Gastrocnemius medialis (tissue), 4 donors: ENCODE measurements around the gene ANKMY1. TPM values are rescaled to one million over a fixed set of nuclear protein-coding genes. Genes with fewer than 3 reads are reported as not detected.

Source experiments
- ATAC-seq, 2 donors: fragments of 150-250 bp; one replicate each; pipeline ENCODE4 v1.9.1; 2016
- DNase-seq, 2 donors: peaks; one replicate each; pipeline ENCODE4 v3.0.0-alpha.2; 2019
- H3K27ac ChIP-seq, 4 donors: fragments of 200-600 bp; sonication (generic); 1 replicate in 1 of 4; 2 replicates in 3 of 4; pipeline ENCODE4 v1.5.1; 2016 to 2018; ENCODE audit warnings: mild to moderate bottlenecking in 2 of 4, moderate library complexity in 1 of 4
- H3K27me3 ChIP-seq, 3 donors: fragments of 200-600 bp; sonication (generic) in 2 of 3; 1 replicate in 1 of 3; 2 replicates in 2 of 3; pipeline versions ENCODE4 v1.5.1 to v1.6.0; 2016 to 2019; ENCODE audit warnings: mild to moderate bottlenecking in 1 of 3, moderate library complexity in 1 of 3
- H3K36me3 ChIP-seq, 2 donors: fragments of 200-600 bp; sonication (generic) in 1 of 2; one replicate each; pipeline ENCODE4 v1.5.1; 2017 to 2018
- H3K4me1 ChIP-seq, 2 donors: fragments of 200-600 bp; sonication (generic) in 1 of 2; one replicate each; pipeline ENCODE4 v1.5.1; 2016 to 2017; ENCODE audit warnings: mild to moderate bottlenecking in 2 of 2
- H3K4me3 ChIP-seq, 4 donors: fragments of 200-600 bp; sonication (generic) in 3 of 4; 1 replicate in 1 of 4; 2 replicates in 3 of 4; pipeline ENCODE4 v1.5.1; 2016 to 2019; ENCODE audit warnings: mild to moderate bottlenecking in 2 of 4
- H3K9me3 ChIP-seq, 3 donors: fragments of 200-600 bp; sonication (generic) in 2 of 3; 1 replicate in 1 of 3; 2 replicates in 2 of 3; pipeline ENCODE4 v1.5.1; 2016 to 2019
- POLR2A ChIP-seq, 2 donors: fragments of 450-650 bp; IDR thresholded peaks; one replicate each; pipeline ENCODE4 v1.6.1; 2017; ENCODE audit warnings: antibody characterized with exemption in 2 of 2, mild to moderate bottlenecking in 2 of 2, moderate library complexity in 2 of 2
- in situ Hi-C, 4 donors: fragments of 200-750 bp; cut with MboI; loops; one replicate each; pipeline versions ENCODE4 v1.15.0 to v1.8.0; 2017; ENCODE audit warnings: low sequenced_read_pairs in 4 of 4
- intact Hi-C: fragments of 100-400 bp; cut with DNase I; formaldehyde crosslinking; loops from one replicate; pipeline ENCODE4 v1.15.1; 2023; ENCODE audit warnings: low total_unique reads
- microRNA counts, 2 donors: library from miRNA; unstranded; fragments of <30 nt; microRNA quantifications; one replicate each; lab custom pipeline; 2016
- microRNA-seq, 2 donors: library from miRNA; unstranded; fragments of <30 nt; microRNA quantifications; one replicate each; pipeline ENCODE4, GENCODE V29; 2016; ENCODE audit warnings: borderline replicate concordance in 2 of 2
- total RNA-seq, 4 donors: library from RNA; depleted of rRNA; stranded (reverse); fragments of >200 nt; gene quantifications; one replicate each; pipeline versions ENCODE4 v1.1.0 to v1.2.3, GENCODE V29; 2016
- TF ChIP-seq, protein P1 (sequence below), 5 experiments: fragments of 450-650 bp in 3 of 5; fragments of 200-600 bp in 2 of 5; sonication (generic) in 2 of 5; IDR thresholded peaks in 4 of 5; conservative IDR thresholded peaks in 1 of 5; 1 replicate in 4 of 5; 2 replicates in 1 of 5; pipeline ENCODE4 v1.5.1; 2016 to 2019; ENCODE audit warnings: antibody characterized with exemption in 5 of 5, mild to moderate bottlenecking in 3 of 5, moderate library complexity in 3 of 5

The ANKMY1 gene
- total RNA-seq, 4 donors from 2014 or later = 3.3 to 9.0 (median 5.6) TPM

DNA sequence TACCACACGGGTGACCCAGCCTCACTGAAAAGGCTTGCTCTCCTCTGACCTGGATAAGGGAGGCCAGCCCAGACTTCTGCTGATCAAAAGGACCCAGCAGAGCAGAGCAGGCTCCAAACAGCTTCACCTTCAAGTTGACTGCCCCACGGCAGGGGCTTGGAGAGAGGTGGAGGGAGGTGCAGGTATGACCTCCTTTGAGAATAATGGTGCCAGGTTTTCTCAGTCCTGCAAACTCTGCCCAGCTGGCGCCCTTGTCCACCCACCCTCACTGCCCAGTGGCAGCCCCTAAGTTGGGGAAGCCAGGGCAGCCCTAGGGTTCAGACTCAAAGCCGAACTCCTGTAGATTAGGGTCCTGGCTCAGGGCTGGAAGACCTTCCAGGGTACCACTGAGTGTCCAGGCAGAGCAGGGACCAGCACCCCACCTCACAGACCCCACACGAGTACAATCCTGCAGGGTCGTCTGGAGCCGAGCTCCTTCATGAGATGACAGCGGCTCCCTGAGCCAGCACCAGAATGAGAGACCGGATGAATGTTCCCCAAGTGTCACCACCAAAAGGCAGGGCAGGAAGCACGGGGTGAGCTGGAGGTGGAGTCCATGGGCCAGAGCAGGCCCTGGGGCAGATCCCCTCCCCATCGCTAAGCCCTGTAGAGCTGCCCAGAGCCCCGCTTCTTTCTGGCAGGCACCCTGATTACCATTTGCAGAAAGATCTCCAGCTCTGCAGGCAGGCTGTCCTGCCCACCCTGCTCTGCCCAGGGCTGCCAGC is 125.9 kb downstream of the ANKMY1 start:
- TF ChIP-seq, protein P1, sequence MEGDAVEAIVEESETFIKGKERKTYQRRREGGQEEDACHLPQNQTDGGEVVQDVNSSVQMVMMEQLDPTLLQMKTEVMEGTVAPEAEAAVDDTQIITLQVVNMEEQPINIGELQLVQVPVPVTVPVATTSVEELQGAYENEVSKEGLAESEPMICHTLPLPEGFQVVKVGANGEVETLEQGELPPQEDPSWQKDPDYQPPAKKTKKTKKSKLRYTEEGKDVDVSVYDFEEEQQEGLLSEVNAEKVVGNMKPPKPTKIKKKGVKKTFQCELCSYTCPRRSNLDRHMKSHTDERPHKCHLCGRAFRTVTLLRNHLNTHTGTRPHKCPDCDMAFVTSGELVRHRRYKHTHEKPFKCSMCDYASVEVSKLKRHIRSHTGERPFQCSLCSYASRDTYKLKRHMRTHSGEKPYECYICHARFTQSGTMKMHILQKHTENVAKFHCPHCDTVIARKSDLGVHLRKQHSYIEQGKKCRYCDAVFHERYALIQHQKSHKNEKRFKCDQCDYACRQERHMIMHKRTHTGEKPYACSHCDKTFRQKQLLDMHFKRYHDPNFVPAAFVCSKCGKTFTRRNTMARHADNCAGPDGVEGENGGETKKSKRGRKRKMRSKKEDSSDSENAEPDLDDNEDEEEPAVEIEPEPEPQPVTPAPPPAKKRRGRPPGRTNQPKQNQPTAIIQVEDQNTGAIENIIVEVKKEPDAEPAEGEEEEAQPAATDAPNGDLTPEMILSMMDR (IDR thresholded peaks at IDR 0.05 in 4 of 5, conservative IDR thresholded peaks at IDR 0.05 in 1 of 5) = no peak
- TF ChIP-seq POLR2A (IDR thresholded peaks at IDR 0.05) = no peak

DNA sequence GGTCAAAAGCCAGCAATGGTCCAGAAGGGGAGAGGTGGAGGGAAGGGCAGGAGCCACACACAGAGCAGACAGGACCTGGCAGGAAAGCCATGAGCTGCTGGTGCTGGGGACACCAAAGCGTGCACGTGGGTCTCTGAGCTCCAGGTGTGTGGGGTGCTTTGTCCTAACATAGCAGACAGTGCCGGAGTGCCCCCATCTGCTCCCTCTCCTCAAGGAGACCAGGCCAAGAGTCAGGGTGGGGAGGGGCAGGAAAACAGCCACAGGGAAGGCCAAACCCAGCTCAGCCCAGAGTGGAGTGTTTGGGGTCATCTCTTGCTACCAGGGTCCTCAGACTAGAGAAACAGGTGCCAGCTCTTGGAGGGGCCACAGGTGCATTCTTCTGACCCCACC is 126.5 kb downstream of the ANKMY1 start:
- in situ Hi-C loops = loop anchor here in 1 of 4 donors (25.0 kb wide), 1 partner anchor 194 kb away; no protein-coding TSS in a partner anchor
- Histone ChIP-seq H3K36me3 (no peaks in the 10 kb centered on the region), H3K4me1 (peaks cover 4 to 6% of the 10 kb centered on the region in 2 donors), H3K9me3 (no peaks in the 10 kb centered on the region), H3K4me3 (no peak overlapping the region), H3K27me3 (no peaks in the 10 kb centered on the region), H3K27ac (no peak overlapping the region)
- DNase-seq (peak in 1 of 2 donors; percentile 6), ATAC-seq (no peak)
- TF ChIP-seq, protein P1 (IDR thresholded peaks at IDR 0.05 in 4 of 5, conservative IDR thresholded peaks at IDR 0.05 in 1 of 5) = no peak
- TF ChIP-seq POLR2A (IDR thresholded peaks at IDR 0.05) = no peak
- intact Hi-C loops = loop anchor here (10.0 kb wide), 1 partner anchor 296 kb away; the partner anchor contains the start of gene COPS9

More for the DNA sequence above, 125.9 kb downstream of the ANKMY1 start:
- H3K9me3 ChIP-seq = no peaks in the 10 kb centered on the region
- in situ Hi-C loops (loop anchor here in 1 of 4 donors (25.0 kb wide), 1 partner anchor 195 kb away; no protein-coding TSS in a partner anchor), intact Hi-C loops (loop anchor here (10.0 kb wide), 1 partner anchor 297 kb away; the partner anchor contains the start of gene COPS9)
- no peak overlapping the region for H3K27ac ChIP-seq
- no peak overlapping the region for H3K4me3 ChIP-seq
- DNase-seq = peak in 1 of 2 donors; percentile 6
- H3K4me1 ChIP-seq = peaks cover 10% of the 10 kb centered on the region in 2 donors
- no peaks in the 10 kb centered on the region for H3K36me3 ChIP-seq
- ATAC-seq = no peak
- no peaks in the 10 kb centered on the region for H3K27me3 ChIP-seq

DNA sequence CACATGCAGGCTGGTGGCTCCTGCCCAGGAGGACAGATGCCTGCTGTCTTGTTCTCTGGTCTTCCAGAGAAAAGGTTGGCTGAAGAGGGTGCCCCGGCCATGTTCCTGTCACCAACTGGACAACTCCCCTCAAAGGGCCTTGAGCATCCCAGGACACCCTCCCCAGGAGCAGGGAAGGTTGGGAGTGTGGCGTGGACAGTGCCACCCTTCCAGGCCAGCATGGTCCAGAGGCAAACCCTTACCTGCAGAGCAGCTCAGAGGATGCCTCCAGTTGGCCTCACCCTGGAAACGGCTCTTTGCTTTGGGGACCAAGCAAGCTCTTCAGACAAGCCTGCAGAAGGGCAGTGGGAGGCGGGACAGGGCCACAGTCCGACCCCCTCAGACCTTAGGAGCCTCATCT is 127.2 kb downstream of the ANKMY1 start:
- intact Hi-C loops (loop anchor here (10.0 kb wide), 1 partner anchor 296 kb away; the partner anchor contains the start of gene COPS9), in situ Hi-C loops (loop anchor here in 1 of 4 donors (25.0 kb wide), 1 partner anchor 193 kb away; no protein-coding TSS in a partner anchor)
- TF ChIP-seq, protein P1 (IDR thresholded peaks at IDR 0.05 in 4 of 5, conservative IDR thresholded peaks at IDR 0.05 in 1 of 5) = no peak
- TF ChIP-seq POLR2A (IDR thresholded peaks at IDR 0.05) = no peak
- DNase-seq (peak in 1 of 2 donors; percentile 7), ATAC-seq (no peak)
- H3K4me1 ChIP-seq = peaks cover 4 to 6% of the 10 kb centered on the region in 2 donors
- no peaks in the 10 kb centered on the region for H3K27me3 ChIP-seq
- H3K27ac ChIP-seq = no peak overlapping the region
- H3K4me3 ChIP-seq = no peak overlapping the region
- no peaks in the 10 kb centered on the region for H3K36me3 ChIP-seq
- H3K9me3 ChIP-seq = no peaks in the 10 kb centered on the region

DNA sequence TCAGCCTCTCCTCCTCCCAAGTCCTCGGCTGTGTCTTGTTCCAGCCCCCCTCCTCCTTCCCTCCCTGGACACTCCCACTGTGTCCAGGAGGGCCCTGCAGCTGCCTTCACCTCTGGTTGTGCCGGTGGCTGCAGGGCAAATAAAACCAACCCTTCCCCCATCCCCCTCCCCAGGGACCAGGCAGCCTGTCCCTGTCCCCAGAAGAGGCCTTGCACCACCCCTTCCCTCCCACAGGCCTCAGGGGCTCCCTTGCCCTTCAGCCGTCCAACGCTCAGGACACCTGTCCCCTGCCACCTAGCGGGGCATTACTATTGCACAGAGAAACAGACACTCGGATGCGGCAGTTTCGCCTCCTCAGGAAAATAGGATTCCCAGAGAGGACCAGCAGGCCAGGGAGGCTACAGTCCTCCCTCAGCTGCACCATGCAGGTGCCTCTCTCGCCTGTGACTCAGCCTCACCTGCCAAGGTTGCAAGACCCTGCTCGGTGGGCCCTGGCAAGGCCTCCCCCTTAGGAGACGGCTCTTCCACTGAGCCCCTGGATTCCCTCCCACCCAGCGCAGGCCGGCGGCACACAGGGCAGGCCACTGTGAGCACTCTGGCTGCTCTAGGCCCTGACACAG is 127.8 kb downstream of the ANKMY1 start:
- no peaks in the 10 kb centered on the region for H3K9me3 ChIP-seq
- H3K36me3 ChIP-seq = no peaks in the 10 kb centered on the region
- DNase-seq (peak in 1 of 2 donors; percentile 4), ATAC-seq (no peak)
- H3K4me3 ChIP-seq = no peak overlapping the region
- no peaks in the 10 kb centered on the region for H3K27me3 ChIP-seq
- H3K4me1 ChIP-seq = peaks cover 4 to 6% of the 10 kb centered on the region in 2 donors
- intact Hi-C loops = loop anchor here (10.0 kb wide), 1 partner anchor 295 kb away; the partner anchor contains the start of gene COPS9
- TF ChIP-seq, protein P1 (IDR thresholded peaks at IDR 0.05 in 4 of 5, conservative IDR thresholded peaks at IDR 0.05 in 1 of 5) = no peak
- TF ChIP-seq POLR2A (IDR thresholded peaks at IDR 0.05) = no peak
- H3K27ac ChIP-seq = no peak overlapping the region
- in situ Hi-C loops = loop anchor here in 2 of 4 donors (10.0 to 25.0 kb wide), 2 partner anchors 193 to 205 kb away; no protein-coding TSS in a partner anchor

MicroRNAs encoded within 50 kb of the gene (microRNA counts, 767-probe panel; counts per million panel counts)
- microRNA hsa-miR-149-5p (lab: Ali Mortazavi, UCI) = 356 to 448 counts per million in 2 donors

Small RNA genes lying within 50 kb of the gene (microRNA-seq; reads per million reads assigned to microRNA genes)
- 260 to 420 reads per million in 2 donors for gene MIR149

Other genes starting within 250 kb of the ANKMY1 start
- gene GPC1, start 122.3 kb downstream of the ANKMY1 start, total RNA-seq = 100 to 1,000 TPM; 112 to 188 (median 180) TPM
- gene DUSP28, start 2.4 kb upstream of the ANKMY1 start, total RNA-seq = 10 to 100 TPM in 3 of 4 donors, 1 to 10 TPM in 1; 7.6 to 18.3 (median 13.2) TPM
- gene RNPEPL1, start 10.5 kb upstream of the ANKMY1 start, total RNA-seq = 100 to 1,000 TPM in 2 of 4 donors, 10 to 100 TPM in 2; 31.9 to 124 (median 99.6) TPM
- 10 to 100 TPM in 1 of 4 donors, 1 to 10 TPM in 3; 6.8 to 12.2 (median 7.5) TPM for gene CAPN10, start 28.7 kb upstream of the ANKMY1 start, total RNA-seq
- 1 to 10 TPM in 1 of 4 donors, under 1 TPM in 3; 0.72 to 1.8 (median 0.87) TPM for gene GPR35, start 67.5 kb upstream of the ANKMY1 start, total RNA-seq
- gene AQP12B, start 124.9 kb upstream of the ANKMY1 start, total RNA-seq = not detected
- not detected for gene AQP12A, start 133.9 kb upstream of the ANKMY1 start, total RNA-seq